ENCODE measurements around the gene ESF1.
A peak's percentile ranks its signal among the peaks of the same experiment; 100 is the strongest.
"Not testable (repeated sequence)": the region's sequence is repeated elsewhere in the genome, so short reads cannot be mapped to it uniquely, and the experiment has no call there.

The ESF1 gene

GRCh38 chr20:13739731-13740649 lies 44.7 kb downstream of the ESF1 start:
- no peak for TF ChIP-seq ZFX (IDR thresholded peaks at IDR 0.05; ENCODE audit: borderline replicate concordance)
- TF ChIP-seq, protein P1, sequence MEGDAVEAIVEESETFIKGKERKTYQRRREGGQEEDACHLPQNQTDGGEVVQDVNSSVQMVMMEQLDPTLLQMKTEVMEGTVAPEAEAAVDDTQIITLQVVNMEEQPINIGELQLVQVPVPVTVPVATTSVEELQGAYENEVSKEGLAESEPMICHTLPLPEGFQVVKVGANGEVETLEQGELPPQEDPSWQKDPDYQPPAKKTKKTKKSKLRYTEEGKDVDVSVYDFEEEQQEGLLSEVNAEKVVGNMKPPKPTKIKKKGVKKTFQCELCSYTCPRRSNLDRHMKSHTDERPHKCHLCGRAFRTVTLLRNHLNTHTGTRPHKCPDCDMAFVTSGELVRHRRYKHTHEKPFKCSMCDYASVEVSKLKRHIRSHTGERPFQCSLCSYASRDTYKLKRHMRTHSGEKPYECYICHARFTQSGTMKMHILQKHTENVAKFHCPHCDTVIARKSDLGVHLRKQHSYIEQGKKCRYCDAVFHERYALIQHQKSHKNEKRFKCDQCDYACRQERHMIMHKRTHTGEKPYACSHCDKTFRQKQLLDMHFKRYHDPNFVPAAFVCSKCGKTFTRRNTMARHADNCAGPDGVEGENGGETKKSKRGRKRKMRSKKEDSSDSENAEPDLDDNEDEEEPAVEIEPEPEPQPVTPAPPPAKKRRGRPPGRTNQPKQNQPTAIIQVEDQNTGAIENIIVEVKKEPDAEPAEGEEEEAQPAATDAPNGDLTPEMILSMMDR (IDR thresholded peaks at IDR 0.05): no peak
- peak overlapping the region; percentile 11; the same call in 1 of the 2 replicates for H3K27ac ChIP-seq

DNA sequence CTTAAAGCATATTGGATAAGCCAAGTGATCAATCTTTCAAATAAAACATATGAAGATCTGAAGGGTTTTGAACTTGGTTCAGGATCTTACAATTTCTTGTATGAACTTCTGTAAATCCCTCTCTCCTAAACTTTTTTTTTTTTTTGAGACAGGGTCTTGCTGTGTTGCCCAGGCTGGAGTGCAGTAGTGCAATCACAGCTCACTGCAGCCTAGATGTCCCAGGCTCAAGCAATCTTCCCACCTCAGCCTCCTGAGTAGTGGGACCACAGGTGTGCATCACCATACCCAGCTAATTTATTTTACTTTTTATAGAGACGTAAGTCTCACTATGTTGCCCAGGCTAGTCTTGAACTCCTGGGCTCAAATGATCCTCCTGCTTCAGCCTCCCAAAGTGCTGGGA lies 46.5 kb downstream of the ESF1 start:
- not testable (repeated sequence) for H3K27ac ChIP-seq

GRCh38 chr20:13736436-13737191 lies 48.1 kb downstream of the ESF1 start:
- H3K27ac ChIP-seq: no peak overlapping the region
- no peak for TF ChIP-seq ZFX (IDR thresholded peaks at IDR 0.05; ENCODE audit: borderline replicate concordance)
- TF ChIP-seq, protein P1 (IDR thresholded peaks at IDR 0.05): no peak

- H3K27ac ChIP-seq: no peak overlapping the region
- TF ChIP-seq, protein P1 (IDR thresholded peaks at IDR 0.05): no peak
- no peak for TF ChIP-seq ZFX (IDR thresholded peaks at IDR 0.05; ENCODE audit: borderline replicate concordance)
Measured at GRCh38 chr20:13735826-13736225, 48.9 kb downstream of the ESF1 start.

DNA sequence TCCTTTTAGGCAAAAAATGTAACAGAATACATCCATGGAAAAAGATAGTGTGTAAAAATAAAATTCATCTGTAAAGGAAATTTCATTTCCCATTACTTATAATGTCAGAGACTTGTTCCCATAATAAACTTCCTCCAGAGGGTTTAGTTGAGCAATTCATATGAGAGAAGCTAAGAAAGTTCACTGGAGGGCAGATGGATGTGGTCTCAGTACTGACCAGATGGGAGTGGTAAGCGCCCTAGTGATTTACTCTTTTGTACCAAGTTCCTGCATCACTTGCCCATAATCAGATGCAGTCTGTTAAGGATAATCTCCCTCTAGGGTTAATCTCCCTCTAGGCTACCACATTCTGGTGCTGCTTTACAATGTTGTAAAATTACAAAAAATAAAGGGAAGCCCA lies 61.7 kb downstream of the ESF1 start:
- H3K27ac ChIP-seq: no peak overlapping the region

GRCh38 chr20:13718171-13718570 lies 66.5 kb downstream of the ESF1 start:
- TF ChIP-seq ZFX (IDR thresholded peaks at IDR 0.05; ENCODE audit: borderline replicate concordance): no peak
- TF ChIP-seq, protein P1 (IDR thresholded peaks at IDR 0.05): no peak
- H3K27ac ChIP-seq: no peak overlapping the region

More for the DNA sequence above, 61.7 kb downstream of the ESF1 start:
- TF ChIP-seq, protein P1 (IDR thresholded peaks at IDR 0.05): no peak

- TF ChIP-seq, protein P1 (IDR thresholded peaks at IDR 0.05): no peak
- no peak for TF ChIP-seq ZFX (IDR thresholded peaks at IDR 0.05; ENCODE audit: borderline replicate concordance)
- no peak overlapping the region for H3K27ac ChIP-seq
Measured at GRCh38 chr20:13717631-13718044, 67.1 kb downstream of the ESF1 start.
